IPS-NIHi7 (cell line): ENCODE results near the gene LAMA4.

Experiments used
- DNase-seq: peaks from one replicate; pipeline ENCODE4 v3.0.0; 2012; ENCODE audit warnings: mixed read lengths; ENCODE audit errors: extremely low spot score

Gene LAMA4

GRCh38 chr6:112253841-112254816 lies at the start of gene LAMA4:
TSS of gene LAMA4 (minus strand) at chr6:112254567. CDS start at chr6:112254150, 417 bp downstream.
- DNase-seq, result peak; percentile 69

GRCh38 chr6:112302142-112302705 lies 47.9 kb upstream of the LAMA4 start:
- no peak for DNase-seq

- no peak for DNase-seq
These were observed 46.5 kb upstream of the LAMA4 start for GRCh38 chr6:112300896-112301295.

GRCh38 chr6:112298816-112299281 lies 44.5 kb upstream of the LAMA4 start:
- no peak for DNase-seq

GRCh38 chr6:112298021-112298745 lies 43.8 kb upstream of the LAMA4 start:
- DNase-seq, result no peak

GRCh38 chr6:112296694-112297093 lies 42.3 kb upstream of the LAMA4 start:
- no peak for DNase-seq

- DNase-seq, result peak; percentile 78
These were observed 41.8 kb upstream of the LAMA4 start for GRCh38 chr6:112296122-112296521.

GRCh38 chr6:112291161-112291762 lies 36.9 kb upstream of the LAMA4 start:
- DNase-seq, result no peak

GRCh38 chr6:112289038-112289566 lies 34.7 kb upstream of the LAMA4 start:
- no peak for DNase-seq

GRCh38 chr6:112288475-112288874 lies 34.1 kb upstream of the LAMA4 start:
- no peak for DNase-seq

- no peak for DNase-seq
These were observed 33.3 kb upstream of the LAMA4 start for GRCh38 chr6:112287577-112288225.

GRCh38 chr6:112286500-112287144 lies 32.3 kb upstream of the LAMA4 start:
- DNase-seq, result no peak

- DNase-seq, result no peak
These were observed 31.6 kb upstream of the LAMA4 start for GRCh38 chr6:112286010-112286409.

- no peak for DNase-seq
These were observed 30.2 kb upstream of the LAMA4 start for GRCh38 chr6:112284603-112285002.

- no peak for DNase-seq
These were observed 29.3 kb upstream of the LAMA4 start for GRCh38 chr6:112283621-112284020.

GRCh38 chr6:112281821-112282615 lies 27.7 kb upstream of the LAMA4 start:
- peak; percentile 31 for DNase-seq

- DNase-seq, result no peak
These were observed 24.9 kb upstream of the LAMA4 start for GRCh38 chr6:112279031-112279935.

- no peak for DNase-seq
These were observed 21.0 kb upstream of the LAMA4 start for GRCh38 chr6:112275365-112275764.

GRCh38 chr6:112274774-112275173 lies 20.4 kb upstream of the LAMA4 start:
- no peak for DNase-seq
